NCI-H774 (cell line): ENCODE measurements around the gene CAPN2.

Source experiments
- DNase-seq: peaks from one replicate; lab custom pipeline; 2025; lab: John Stamatoyannopoulos, UW

The CAPN2 gene

DNA sequence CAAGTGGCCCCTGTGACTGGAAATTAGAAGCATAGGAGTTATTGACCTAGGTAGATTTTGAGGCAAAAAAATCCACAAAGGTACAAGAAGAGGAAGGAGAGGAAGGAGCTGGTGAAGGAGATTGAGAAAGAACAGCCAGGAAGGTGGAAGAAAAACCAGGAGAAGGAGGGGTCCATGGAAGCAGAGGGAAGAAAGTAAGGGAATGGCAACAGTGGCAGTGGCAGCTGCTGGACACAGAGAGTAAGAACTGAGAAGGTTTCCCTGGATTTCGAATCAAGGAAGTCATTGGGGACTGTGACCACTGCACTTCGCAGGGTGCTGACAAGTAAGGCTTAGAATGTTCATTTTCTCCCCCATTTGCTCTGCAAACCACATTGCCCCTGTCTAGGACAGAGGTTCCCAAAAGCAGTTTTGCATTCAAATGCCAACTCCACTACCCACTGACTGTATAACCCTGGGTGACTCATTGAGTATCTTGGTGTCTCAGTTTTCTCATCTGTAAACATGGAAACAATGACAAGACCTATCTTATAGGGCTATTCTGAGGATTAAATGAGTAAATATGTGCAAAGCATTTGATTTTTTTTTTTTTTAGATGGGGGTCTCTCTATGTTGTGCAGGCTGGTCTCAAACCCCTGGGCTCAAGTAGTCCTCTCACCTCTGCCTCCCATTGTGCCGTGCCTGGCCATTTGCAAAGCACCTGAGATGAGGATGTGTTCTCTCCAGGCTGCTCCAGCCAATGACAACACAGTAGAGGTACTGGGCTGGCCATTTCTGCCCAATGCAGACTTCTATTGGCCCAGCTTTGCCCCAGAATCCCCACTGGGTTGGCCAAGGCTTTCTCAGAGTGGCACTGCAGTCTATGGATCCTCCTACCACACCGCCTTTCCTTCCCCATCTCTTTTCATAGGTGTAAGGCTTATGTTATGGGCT, 9.3 kb upstream of the CAPN2 start:
- DNase-seq = no peak

DNA sequence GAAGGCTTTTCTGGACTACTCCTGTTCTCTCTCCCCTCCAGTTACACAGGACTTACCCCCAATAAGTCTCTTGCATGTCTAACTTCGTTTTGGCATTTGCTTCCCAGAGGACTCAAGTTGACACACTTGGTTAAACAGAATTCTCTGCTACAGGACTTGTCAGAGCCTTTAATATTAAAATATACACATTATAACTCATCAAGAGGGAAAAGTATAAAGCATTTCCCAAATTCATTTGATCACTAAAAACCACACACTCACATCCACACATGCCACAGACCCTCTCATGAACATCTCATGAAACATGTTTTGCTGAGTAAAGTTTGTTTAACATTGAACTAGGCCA, 8.7 kb upstream of the CAPN2 start:
- DNase-seq = no peak

DNA sequence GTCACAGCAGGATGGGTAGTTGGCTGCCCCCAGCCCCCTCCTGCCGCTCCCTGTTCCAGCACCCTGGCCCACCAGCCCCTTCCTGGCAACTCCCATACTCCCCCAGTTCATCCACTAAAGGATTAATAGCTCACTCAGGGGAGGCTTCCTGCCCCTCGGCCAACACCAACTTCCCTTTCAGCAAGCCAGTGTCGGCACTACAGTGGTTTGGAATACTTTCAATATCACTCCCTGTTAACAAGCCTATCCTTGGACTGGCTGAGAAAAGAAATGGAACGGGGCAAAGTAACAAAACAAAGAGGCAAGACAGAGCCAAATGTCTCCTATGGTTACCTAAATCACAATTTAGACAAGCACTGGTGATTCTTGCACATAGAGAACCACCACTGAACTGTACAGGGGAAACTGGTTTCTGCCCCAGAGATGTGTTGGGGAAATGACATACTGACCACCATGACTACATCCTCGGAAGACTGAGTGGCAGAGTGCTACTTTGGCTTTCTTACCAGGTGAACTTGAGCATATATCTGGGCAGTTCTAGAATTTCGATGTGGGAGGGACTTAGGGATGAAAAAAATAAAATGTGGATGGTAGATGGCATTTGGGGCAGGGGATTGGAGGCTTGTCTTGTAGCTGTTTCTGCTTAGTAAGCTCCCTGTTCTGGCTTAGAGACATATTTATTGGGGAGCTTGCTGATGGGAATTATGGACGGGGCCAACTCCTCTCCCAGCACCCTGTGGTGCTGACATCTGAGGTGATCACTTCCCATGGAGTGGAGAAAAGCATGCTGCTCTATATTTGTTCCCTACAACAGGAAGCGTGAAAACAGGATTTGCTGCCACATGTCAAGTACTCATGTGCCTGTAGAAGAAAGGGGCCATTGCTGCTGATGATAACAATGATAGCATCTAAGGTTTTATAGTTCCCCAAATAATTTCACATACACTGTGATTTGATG, 7.1 kb upstream of the CAPN2 start:
- DNase-seq = no peak

DNA sequence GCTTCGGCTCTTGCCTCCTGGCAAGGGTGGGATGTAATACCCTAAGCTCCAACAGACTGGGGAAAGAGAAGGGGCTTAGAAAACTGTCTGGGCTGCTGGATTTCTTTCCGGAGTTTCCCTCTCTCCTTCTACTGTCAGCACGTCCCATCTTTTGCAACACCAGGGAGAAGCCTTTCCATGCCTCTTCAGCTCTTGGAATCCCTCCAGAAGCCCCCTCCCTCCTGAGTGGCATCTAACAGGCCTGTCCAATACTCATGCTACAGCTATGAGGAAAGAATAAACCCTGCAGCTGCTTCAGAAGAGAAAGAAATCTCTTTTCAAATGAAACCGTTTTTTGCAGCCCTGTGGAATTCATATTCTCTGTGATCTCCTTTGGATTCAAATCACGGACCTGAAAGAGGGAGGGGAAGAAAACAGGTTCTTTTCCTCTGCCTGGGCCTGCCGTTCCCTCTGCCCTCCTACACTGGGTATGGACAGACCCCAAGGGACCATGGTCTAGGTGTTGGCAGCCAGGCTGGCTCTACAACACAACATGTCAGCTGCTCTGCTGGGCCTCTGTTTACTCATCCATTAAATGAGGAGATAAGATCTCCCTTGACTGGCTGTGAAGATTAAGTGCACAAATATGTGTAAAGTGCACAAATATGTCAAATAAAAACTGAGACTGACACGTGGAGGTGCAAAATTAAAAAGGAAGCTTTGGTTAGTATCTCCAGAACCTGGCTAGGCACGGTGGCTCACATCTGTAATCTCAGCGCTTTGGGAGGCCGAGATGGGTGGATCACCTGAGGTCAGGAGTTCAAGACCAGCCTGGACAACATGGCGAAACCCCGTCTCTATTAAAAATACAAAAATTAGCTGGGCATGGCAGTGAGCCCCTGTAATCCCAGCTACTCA, 6.0 kb upstream of the CAPN2 start:
- DNase-seq = peak; percentile 52

DNA sequence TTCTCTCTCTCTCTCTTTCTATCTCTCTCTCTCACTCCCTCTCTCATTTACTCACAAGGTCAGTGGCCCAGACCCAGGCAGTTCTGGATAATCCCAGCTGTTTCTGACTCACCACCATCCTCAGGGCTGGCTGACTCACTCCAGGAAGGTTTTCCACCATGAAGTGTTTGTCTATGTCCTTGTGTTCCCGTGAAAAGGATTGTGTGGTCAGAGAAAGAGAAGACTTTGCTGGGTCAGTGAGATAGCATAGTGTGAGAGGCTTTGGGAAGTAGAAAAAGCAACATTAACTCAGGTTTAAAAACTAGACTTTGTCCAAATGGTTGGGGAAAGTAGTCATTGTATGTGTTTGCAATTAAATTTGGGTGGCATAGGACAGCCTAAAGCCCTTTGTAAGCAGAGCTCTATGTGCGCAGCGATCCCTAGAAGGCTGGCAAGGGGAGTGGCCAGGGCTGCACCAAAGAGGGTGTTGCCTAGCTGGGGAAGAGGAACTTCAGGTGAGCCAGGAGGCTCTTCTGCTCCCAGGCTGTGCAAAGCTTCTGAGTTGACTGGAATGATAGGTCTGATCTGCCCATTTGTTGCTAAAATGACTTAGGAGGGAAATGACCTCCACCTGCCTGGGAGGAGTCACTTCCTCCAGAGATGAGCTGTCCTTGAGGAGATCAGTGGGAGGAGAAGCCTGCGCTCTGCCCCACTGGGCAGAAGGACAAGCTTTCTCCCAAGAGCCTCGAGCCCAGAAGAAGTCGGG, 4.9 kb upstream of the CAPN2 start:
- peak; percentile 84 for DNase-seq

GRCh38 chr1:223708001-223708359, 4.4 kb upstream of the CAPN2 start:
- peak; percentile 66 for DNase-seq

- no peak for DNase-seq
Observed at GRCh38 chr1:223708651-223709268, 3.6 kb upstream of the CAPN2 start.

DNA sequence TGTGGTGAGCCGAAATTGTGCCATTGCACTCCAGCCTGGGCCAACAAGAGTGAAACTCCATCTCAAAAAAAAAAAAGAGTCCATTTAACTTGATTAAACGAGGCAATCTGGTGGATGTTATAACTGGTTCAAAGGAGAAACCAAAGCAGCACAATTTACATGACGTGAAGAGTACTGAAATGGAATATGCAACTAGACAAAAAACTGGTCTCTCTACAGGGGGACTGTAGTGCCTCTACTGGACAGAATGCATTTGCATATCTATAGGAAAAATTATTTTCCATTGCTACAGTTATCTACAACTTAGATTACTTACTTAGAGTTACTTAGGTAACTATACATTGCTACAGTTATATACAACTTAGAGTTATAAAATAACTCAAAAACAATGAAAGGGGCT, 2.7 kb upstream of the CAPN2 start:
- no peak for DNase-seq

- no peak for DNase-seq
Observed at GRCh38 chr1:223710179-223711133, 1.9 kb upstream of the CAPN2 start.

DNA sequence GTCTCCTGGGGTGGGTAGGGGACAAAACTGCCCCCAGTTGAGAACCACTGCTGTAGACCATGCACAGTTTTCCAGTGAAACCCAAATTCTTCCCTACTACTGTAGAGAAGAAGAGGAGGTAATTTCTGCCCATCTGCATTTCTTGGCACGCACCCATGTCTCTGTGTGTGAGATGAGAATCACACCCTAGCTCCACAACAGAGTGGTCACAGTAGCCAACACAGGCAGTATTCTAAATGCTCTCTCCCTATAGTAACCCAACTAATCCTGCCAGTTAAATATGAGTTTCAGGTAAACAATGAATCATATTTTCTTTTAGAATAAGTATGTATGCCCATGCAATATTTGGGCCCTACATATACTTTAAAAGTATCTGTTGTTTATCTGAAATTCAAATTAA, 1.2 kb upstream of the CAPN2 start:
- DNase-seq = no peak

GRCh38 chr1:223711747-223712193, 569 bp upstream of the CAPN2 start:
- DNase-seq = no peak

DNA sequence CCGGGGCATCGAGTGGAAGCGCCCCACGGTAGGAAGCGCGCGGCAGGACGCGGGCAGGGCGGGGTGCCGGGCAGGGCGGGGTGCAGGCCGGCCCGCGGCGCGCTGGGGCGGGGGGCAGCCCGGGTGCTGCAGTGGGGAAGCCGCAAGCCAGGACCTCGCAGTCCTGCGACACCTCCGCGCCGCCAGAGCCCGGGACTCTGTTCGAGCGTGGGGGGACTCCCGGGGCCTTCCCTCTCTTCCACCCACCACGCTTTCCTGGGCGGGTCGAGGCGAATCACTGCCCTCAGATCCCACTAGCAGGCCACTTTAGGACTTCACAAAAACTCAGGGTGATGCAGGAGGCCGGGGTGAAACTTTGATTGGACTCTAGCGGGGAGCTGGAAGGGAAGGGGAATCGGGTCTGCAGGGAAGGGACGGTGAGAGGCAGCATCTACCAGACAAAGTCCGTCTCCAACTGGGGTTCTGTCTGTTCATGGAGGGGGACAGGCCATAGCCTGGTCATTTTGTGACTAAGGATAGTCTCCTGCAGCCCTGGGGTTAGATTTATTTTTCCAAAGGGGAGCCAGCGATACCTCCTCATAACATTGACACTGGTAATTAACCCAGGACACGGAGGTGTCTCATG, 623 bp downstream of the CAPN2 start:
- no peak for DNase-seq

- no peak for DNase-seq
Observed at GRCh38 chr1:223713546-223714420, 1.4 kb downstream of the CAPN2 start.

DNA sequence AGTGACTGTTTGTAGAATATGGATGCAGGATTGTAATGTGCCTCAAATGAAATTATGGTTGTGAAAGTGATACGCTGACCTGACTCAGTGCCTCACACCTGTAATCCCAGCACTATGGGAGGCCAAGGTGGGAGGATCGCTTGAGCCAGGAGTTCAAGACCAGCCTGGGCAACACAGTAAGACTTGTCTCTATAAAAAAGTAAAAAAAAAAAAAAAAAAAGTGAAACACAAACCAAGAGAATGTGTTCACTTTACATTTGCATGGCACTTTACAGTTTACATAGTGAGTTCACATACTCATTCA, 2.0 kb downstream of the CAPN2 start:
- no peak for DNase-seq

DNA sequence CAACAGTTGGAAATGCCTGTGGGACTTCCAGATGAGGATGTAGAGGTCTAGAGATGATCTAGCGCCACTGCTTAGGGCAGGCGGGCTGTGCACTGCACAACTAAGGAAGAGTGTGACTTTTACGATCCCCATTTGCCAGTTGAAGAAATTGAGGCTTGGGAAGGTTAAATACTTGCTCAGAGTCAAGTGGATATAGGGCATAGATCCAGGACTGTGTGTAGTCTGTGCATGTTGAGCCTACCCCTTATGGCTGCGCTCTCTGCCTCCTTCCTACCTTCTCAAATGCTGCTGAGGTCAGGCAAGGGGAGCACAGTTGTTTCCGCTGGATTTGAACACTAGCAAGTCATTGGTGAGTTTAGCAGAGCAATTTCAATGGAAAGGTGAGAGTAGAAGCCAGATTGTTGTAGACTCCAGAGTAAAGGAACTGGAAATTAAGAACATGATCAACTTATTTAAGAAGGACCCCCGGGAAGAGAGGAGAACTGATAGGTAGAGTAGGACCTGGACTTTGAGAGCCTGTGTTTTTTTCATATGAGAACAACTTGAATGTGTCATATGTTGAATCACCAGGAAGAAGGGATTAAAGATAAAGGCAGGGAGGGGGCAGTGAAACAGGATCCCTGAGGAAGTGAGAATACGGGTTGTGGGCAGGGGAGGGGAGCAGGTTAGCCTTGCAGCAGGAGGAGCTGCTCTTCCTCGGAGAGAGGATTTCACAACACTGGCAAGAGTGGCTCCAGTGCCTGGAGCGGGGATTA, 2.7 kb downstream of the CAPN2 start:
- no peak for DNase-seq

- no peak for DNase-seq
Observed at GRCh38 chr1:223715604-223716172, 3.3 kb downstream of the CAPN2 start.

GRCh38 chr1:223716302-223716862, 4.0 kb downstream of the CAPN2 start:
- DNase-seq = no peak
